Trophoblast cell (in vitro differentiated cells and primary cell): ENCODE data around the gene MARCHF2.

Source experiments
- DNase-seq, 2 donors: peaks; one replicate each; pipeline ENCODE4 v3.0.0-alpha.2; 2016
- H2AFZ ChIP-seq: 2 replicates; pipeline ENCODE4 v1.6.1; 2013; ENCODE audit warnings: low read length, moderate library complexity, mild to moderate bottlenecking; ENCODE audit not compliant: insufficient read depth, poor library complexity
- H2AK5ac ChIP-seq: 2 replicates; pipeline ENCODE4 v1.6.1; 2013; ENCODE audit warnings: mild to moderate bottlenecking, low read length
- H2BK120ac ChIP-seq: 2 replicates; pipeline ENCODE4 v1.6.1; 2013; ENCODE audit warnings: low read length, mild to moderate bottlenecking, moderate library complexity; ENCODE audit not compliant: insufficient read depth, poor library complexity
- H2BK12ac ChIP-seq: 2 replicates; pipeline ENCODE4 v1.6.1; 2013; ENCODE audit warnings: mild to moderate bottlenecking, low read length, moderate library complexity
- H2BK5ac ChIP-seq: 2 replicates; pipeline ENCODE4 v1.6.1; 2013; ENCODE audit warnings: low read length, low read depth, moderate library complexity, mild to moderate bottlenecking; ENCODE audit not compliant: poor library complexity
- H3K14ac ChIP-seq: 2 replicates; pipeline ENCODE4 v1.6.1; 2013; ENCODE audit warnings: mild to moderate bottlenecking, low read length
- H3K18ac ChIP-seq: 2 replicates; pipeline ENCODE4 v1.6.1; 2013; ENCODE audit warnings: mild to moderate bottlenecking, low read length
- H3K23ac ChIP-seq: 2 replicates; pipeline ENCODE4 v1.6.1; 2013; ENCODE audit warnings: low read length
- H3K27ac ChIP-seq: 2 replicates; pipeline ENCODE4 v1.5.1; 2013; ENCODE audit warnings: low read depth, mild to moderate bottlenecking, inconsistent platforms, low read length, moderate library complexity
- H3K27me3 ChIP-seq: 2 replicates; pipeline ENCODE4 v1.6.1; 2013; ENCODE audit warnings: inconsistent platforms, mild to moderate bottlenecking, low read length, moderate library complexity; ENCODE audit not compliant: insufficient read depth
- H3K36me3 ChIP-seq, 2 experiments: 1 replicate in 1 of 2; 2 replicates in 1 of 2; pipeline ENCODE4 v1.6.1; 2013; ENCODE audit warnings: low read length in 2 of 2, mild to moderate bottlenecking in 2 of 2, moderate library complexity in 1 of 2; ENCODE audit not compliant: insufficient read depth in 2 of 2, control insufficient read depth in 1 of 2
- H3K4ac ChIP-seq: 2 replicates; pipeline ENCODE4 v1.6.1; 2013; ENCODE audit warnings: low read depth, mild to moderate bottlenecking, low read length, moderate library complexity
- H3K4me1 ChIP-seq, 2 experiments: 1 replicate in 1 of 2; 2 replicates in 1 of 2; pipeline ENCODE4 v1.6.1; 2013; ENCODE audit warnings: low read length in 2 of 2, mild to moderate bottlenecking in 2 of 2, moderate library complexity in 1 of 2; ENCODE audit not compliant: insufficient read depth in 2 of 2, control insufficient read depth in 1 of 2
- H3K4me2 ChIP-seq: 2 replicates; pipeline ENCODE4 v1.6.1; 2013; ENCODE audit warnings: inconsistent platforms, mild to moderate bottlenecking, low read length, moderate library complexity
- H3K4me3 ChIP-seq: 2 replicates; pipeline ENCODE4 v1.5.1; 2013; ENCODE audit warnings: mild to moderate bottlenecking, low read depth, low read length, inconsistent platforms
- H3K79me1 ChIP-seq: one replicate; pipeline ENCODE4 v1.6.1; 2013; ENCODE audit warnings: low read length
- H3K79me2 ChIP-seq: 2 replicates; pipeline ENCODE4 v1.6.1; 2013; ENCODE audit warnings: low read length, mild to moderate bottlenecking; ENCODE audit not compliant: control insufficient read depth, insufficient read depth, poor library complexity
- H3K9ac ChIP-seq: 2 replicates; pipeline ENCODE4 v1.6.1; 2013; ENCODE audit warnings: mild to moderate bottlenecking, low read length
- H3K9me3 ChIP-seq: 2 replicates; pipeline ENCODE4 v1.6.1; 2013; ENCODE audit warnings: low read depth, mild to moderate bottlenecking, control low read depth, inconsistent platforms, low read length; ENCODE audit not compliant: insufficient read depth
- H4K12ac ChIP-seq: 2 replicates; pipeline ENCODE4 v1.6.1; 2013; ENCODE audit warnings: low read depth, mild to moderate bottlenecking, low read length, moderate library complexity
- H4K8ac ChIP-seq: 2 replicates; pipeline ENCODE4 v1.6.1; 2013; ENCODE audit warnings: low read depth, mild to moderate bottlenecking, low read length, moderate library complexity
- H4K91ac ChIP-seq: one replicate; pipeline ENCODE4 v1.6.1; 2013; ENCODE audit warnings: low read depth, mild to moderate bottlenecking, low read length, moderate library complexity
- WGBS: extraction: QIAGEN DNeasy Blood & Tissue Kit; methylation state at CpG from one replicate; pipeline ENCODE4 v1.1.7; 2013; ENCODE audit warnings: missing lambda C conversion rate; ENCODE audit not compliant: insufficient read length, insufficient coverage; ENCODE audit errors: extremely low coverage; 5-methylcytosine and 5-hydroxymethylcytosine counted together

Gene MARCHF2

GRCh38 chr19:8484331-8484894 is 71.3 kb downstream of the MARCHF2 start:
- no peak overlapping the region for H2BK12ac ChIP-seq
- no peak overlapping the region for H3K9ac ChIP-seq
- H3K23ac ChIP-seq = no peak overlapping the region
- no peak overlapping the region for H4K12ac ChIP-seq
- no peak overlapping the region for H2BK5ac ChIP-seq
- H3K9me3 ChIP-seq = peaks cover 4% of the 10 kb centered on the region
- H3K79me2 ChIP-seq = peaks cover 3% of the 10 kb centered on the region
- no peaks in the 10 kb centered on the region for H3K27me3 ChIP-seq
- DNase-seq = peak in 1 of 2 donors; percentile 24
- no peak overlapping the region for H3K4me3 ChIP-seq
- no peak overlapping the region for H2AK5ac ChIP-seq
- no peak overlapping the region for H4K91ac ChIP-seq
- WGBS = no CpG with 5 or more reads among the region's 18 CpGs
- H3K14ac ChIP-seq = no peak overlapping the region
- no peak overlapping the region for H3K27ac ChIP-seq
- H2AFZ ChIP-seq = no peak overlapping the region
- H2BK120ac ChIP-seq = no peak overlapping the region
- H4K8ac ChIP-seq = no peak overlapping the region
- H3K4me2 ChIP-seq = no peak overlapping the region
- peaks cover 2 to 5% of the 10 kb centered on the region in 2 experiments for H3K4me1 ChIP-seq
- no peak overlapping the region for H3K18ac ChIP-seq
- no peaks in the 10 kb centered on the region for H3K79me1 ChIP-seq
- H3K4ac ChIP-seq = no peak overlapping the region
- peaks cover 77 to 81% of the 10 kb centered on the region in 2 experiments for H3K36me3 ChIP-seq

DNA sequence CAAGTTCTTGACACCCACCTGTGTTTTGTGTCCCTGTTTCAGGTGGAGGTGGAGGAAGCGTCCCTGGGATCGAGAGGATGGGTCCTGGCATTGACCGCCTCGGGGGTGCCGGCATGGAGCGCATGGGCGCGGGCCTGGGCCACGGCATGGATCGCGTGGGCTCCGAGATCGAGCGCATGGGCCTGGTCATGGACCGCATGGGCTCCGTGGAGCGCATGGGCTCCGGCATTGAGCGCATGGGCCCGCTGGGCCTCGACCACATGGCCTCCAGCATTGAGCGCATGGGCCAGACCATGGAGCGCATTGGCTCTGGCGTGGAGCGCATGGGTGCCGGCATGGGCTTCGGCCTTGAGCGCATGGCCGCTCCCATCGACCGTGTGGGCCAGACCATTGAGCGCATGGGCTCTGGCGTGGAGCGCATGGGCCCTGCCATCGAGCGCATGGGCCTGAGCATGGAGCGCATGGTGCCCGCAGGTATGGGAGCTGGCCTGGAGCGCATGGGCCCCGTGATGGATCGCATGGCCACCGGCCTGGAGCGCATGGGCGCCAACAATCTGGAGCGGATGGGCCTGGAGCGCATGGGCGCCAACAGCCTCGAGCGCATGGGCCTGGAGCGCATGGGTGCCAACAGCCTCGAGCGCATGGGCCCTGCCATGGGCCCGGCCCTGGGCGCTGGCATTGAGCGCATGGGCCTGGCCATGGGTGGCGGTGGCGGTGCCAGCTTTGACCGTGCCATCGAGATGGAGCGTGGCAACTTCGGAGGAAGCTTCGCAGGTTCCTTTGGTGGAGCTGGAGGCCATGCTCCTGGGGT is 72.7 kb downstream of the MARCHF2 start:
- no peak overlapping the region for H3K18ac ChIP-seq
- H3K4me1 ChIP-seq = peaks cover 2 to 5% of the 10 kb centered on the region in 2 experiments
- no peak overlapping the region for H3K27ac ChIP-seq
- no peak overlapping the region for H4K12ac ChIP-seq
- H2BK12ac ChIP-seq = no peak overlapping the region
- no peak overlapping the region for H2AFZ ChIP-seq
- H2BK120ac ChIP-seq = no peak overlapping the region
- peaks cover 4% of the 10 kb centered on the region for H3K9me3 ChIP-seq
- H2AK5ac ChIP-seq = no peak overlapping the region
- no peak overlapping the region for H4K8ac ChIP-seq
- H3K4me2 ChIP-seq = no peak overlapping the region
- no peak overlapping the region for H2BK5ac ChIP-seq
- H3K4me3 ChIP-seq = no peak overlapping the region
- H3K14ac ChIP-seq = no peak overlapping the region
- no CpG with 5 or more reads among the region's 62 CpGs for WGBS
- no peak overlapping the region for H3K9ac ChIP-seq
- H3K79me1 ChIP-seq = no peaks in the 10 kb centered on the region
- no peak overlapping the region for H4K91ac ChIP-seq
- no peak overlapping the region for H3K23ac ChIP-seq
- H3K36me3 ChIP-seq = peaks cover 84 to 86% of the 10 kb centered on the region in 2 experiments
- H3K4ac ChIP-seq = no peak overlapping the region
- H3K79me2 ChIP-seq = peaks cover 3% of the 10 kb centered on the region
- no peak for DNase-seq
- no peaks in the 10 kb centered on the region for H3K27me3 ChIP-seq

DNA sequence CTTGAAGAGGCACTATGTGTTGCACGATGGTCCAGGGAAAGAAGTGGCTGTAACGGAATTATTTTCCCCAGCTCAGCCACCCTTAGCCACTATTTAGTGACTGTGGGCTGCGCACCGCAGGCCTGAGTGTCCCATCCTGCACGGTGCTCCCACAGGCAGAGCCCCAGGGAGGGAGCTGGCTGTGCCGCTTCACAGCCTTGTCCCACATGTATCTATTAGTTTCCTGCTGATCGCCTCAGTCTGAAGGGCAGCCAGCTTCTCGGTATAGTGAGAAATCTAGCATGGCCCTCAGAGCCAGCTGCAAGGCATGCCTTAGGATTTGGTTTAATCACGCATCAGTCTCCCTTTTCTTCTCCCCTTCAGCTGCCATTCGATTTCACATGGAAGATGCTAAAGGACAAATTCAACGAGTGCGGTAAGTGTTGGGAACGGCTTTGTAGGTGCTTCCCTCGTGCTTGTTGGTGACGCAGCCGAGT is 73.6 kb downstream of the MARCHF2 start:
- WGBS = no CpG with 5 or more reads among the region's 16 CpGs
- DNase-seq = no peak
- H3K9me3 ChIP-seq = peaks cover 6% of the 10 kb centered on the region
- H2BK12ac ChIP-seq = no peak overlapping the region
- no peak overlapping the region for H4K91ac ChIP-seq
- H4K12ac ChIP-seq = no peak overlapping the region
- H4K8ac ChIP-seq = no peak overlapping the region
- H2AFZ ChIP-seq = no peak overlapping the region
- H3K27ac ChIP-seq = no peak overlapping the region
- no peaks in the 10 kb centered on the region for H3K4me1 ChIP-seq
- H3K14ac ChIP-seq = no peak overlapping the region
- no peak overlapping the region for H3K4ac ChIP-seq
- no peak overlapping the region for H3K4me3 ChIP-seq
- no peak overlapping the region for H2BK120ac ChIP-seq
- no peaks in the 10 kb centered on the region for H3K27me3 ChIP-seq
- H3K79me1 ChIP-seq = no peaks in the 10 kb centered on the region
- peaks cover 77 to 82% of the 10 kb centered on the region in 2 experiments for H3K36me3 ChIP-seq
- no peak overlapping the region for H3K18ac ChIP-seq
- H3K23ac ChIP-seq = no peak overlapping the region
- no peaks in the 10 kb centered on the region for H3K79me2 ChIP-seq
- no peak overlapping the region for H3K9ac ChIP-seq
- no peak overlapping the region for H2BK5ac ChIP-seq
- no peak overlapping the region for H2AK5ac ChIP-seq
- H3K4me2 ChIP-seq = no peak overlapping the region

DNA sequence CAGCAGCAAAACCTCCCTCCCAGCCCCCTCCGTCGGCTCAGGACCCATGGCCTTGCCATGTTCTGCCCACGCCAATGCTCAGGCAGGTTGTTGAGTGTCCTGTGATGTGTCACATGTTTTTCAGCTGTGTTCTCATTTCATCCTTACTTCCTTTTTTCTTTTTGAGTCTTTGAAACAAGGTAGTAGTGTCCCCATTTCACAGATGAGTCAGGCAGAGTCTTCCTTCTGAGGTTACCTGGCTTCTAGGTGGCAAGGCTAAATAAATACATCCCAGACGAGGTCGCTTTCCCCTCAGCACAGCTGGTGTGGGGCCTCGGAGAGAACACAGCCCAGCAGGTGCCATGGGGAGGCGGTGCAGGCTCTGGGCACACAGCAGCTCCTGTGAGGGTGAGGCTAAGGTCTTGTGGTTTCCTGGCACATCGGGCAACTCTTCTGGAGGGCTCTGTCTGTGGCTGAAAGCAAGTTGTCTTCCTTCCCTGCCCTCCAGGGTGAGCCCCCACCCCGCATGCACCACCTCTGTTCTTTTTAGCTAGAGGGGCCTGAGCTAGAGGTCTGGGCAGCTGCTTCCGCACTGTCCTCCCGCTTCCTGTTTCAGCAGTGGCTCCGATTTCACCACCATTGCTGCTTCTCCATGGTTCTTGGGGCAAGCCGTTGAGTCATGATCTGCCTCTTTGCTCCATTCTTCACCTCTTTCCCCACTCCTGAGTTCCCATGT is 74.2 kb downstream of the MARCHF2 start:
- Histone ChIP-seq H3K4me3 (no peak overlapping the region), H3K18ac (no peak overlapping the region), H3K4me1 (no peaks in the 10 kb centered on the region), H3K27me3 (no peaks in the 10 kb centered on the region), H3K23ac (no peak overlapping the region), H4K91ac (no peak overlapping the region), H4K12ac (no peak overlapping the region), H3K27ac (no peak overlapping the region), H2BK12ac (no peak overlapping the region), H3K9ac (no peak overlapping the region), H2AFZ (no peak overlapping the region), H2AK5ac (no peak overlapping the region), H3K36me3 (peaks cover 72 to 78% of the 10 kb centered on the region in 2 experiments), H3K4ac (no peak overlapping the region), H3K14ac (no peak overlapping the region), H2BK120ac (no peak overlapping the region), H2BK5ac (no peak overlapping the region), H3K4me2 (no peak overlapping the region), H4K8ac (no peak overlapping the region), H3K79me2 (no peaks in the 10 kb centered on the region), H3K9me3 (peaks cover 6% of the 10 kb centered on the region), H3K79me1 (no peaks in the 10 kb centered on the region)
- no CpG with 5 or more reads among the region's 13 CpGs for WGBS
- peak; percentile 25 to 26 for DNase-seq
